Psoas muscle (tissue), 8 donors: Measurements from ENCODE around the gene BMPR1A. TPM values are rescaled to one million over a fixed set of nuclear protein-coding genes. Genes with fewer than 3 reads are reported as not detected.
A peak's percentile ranks its signal among the peaks of the same experiment; 100 is the strongest.

Experiments
- ATAC-seq, 4 donors: fragments of 200-7000 bp; cut with Tn5 transposase; one replicate each; pipeline ENCODE4 v1.9.1; 2020; ENCODE audit warnings: moderate library complexity in 3 of 4, mild to moderate bottlenecking in 2 of 4
- DNase-seq, 2 donors: peaks; one replicate each; pipeline ENCODE4 v3.0.0-alpha.2; 2020
- H3K27ac ChIP-seq: fragments of 200-600 bp; one replicate; pipeline ENCODE4 v1.8.0; 2022
- H3K27me3 ChIP-seq, 3 donors: fragments of 200-600 bp in 1 of 3; one replicate each; pipeline versions ENCODE4 v1.6.1 to v1.8.0; 2013 to 2022; ENCODE audit warnings: low read length in 2 of 3, mild to moderate bottlenecking in 2 of 3, moderate library complexity in 1 of 3; ENCODE audit not compliant: insufficient read depth in 3 of 3
- H3K36me3 ChIP-seq, 2 donors: fragments of 200-600 bp in 1 of 2; one replicate each; pipeline versions ENCODE4 v1.6.1 to v1.8.0; 2013 to 2022; ENCODE audit warnings: low read depth in 1 of 2, mild to moderate bottlenecking in 1 of 2, moderate library complexity in 1 of 2; ENCODE audit not compliant: insufficient read depth in 1 of 2
- H3K4me1 ChIP-seq: fragments of 200-600 bp; one replicate; pipeline ENCODE4 v1.8.0; 2022
- H3K4me3 ChIP-seq: fragments of 200-600 bp; one replicate; pipeline ENCODE4 v1.8.0; 2022; ENCODE audit warnings: mild to moderate bottlenecking
- H3K9me3 ChIP-seq: fragments of 200-600 bp; one replicate; pipeline ENCODE4 v1.8.0; 2022
- WGBS, 3 donors: extraction: QIAGEN DNeasy Blood & Tissue Kit; methylation state at CpG; one replicate each; pipeline versions ENCODE4 v1.1.6 to v1.1.7; 2013; 5-methylcytosine and 5-hydroxymethylcytosine counted together
- intact Hi-C, 2 donors: fragments of 100-400 bp; cut with DNase I; formaldehyde crosslinking; loops; one replicate each; pipeline versions ENCODE4 v1.11.0 to v1.14.2; 2022
- polyA plus RNA-seq, 3 donors: library from polyadenylated mRNA; stranded (reverse); fragments of 200-250 nt; gene quantifications; one replicate each; pipeline ENCODE4 v1.2.3, GENCODE V29; 2013
- total RNA-seq, 4 donors: library from RNA; stranded (reverse); fragmentation: NEBNext Ultra II Directional in 2 of 4; extraction: Animal tissue kit (Norgen Biotek cat#: 25700) in 2 of 4; gene quantifications; one replicate each; pipeline versions ENCODE4 v1.2.1 to v1.2.4, GENCODE V29; 2021 to 2023
- TF ChIP-seq, protein P1 (sequence below): fragments of 200-600 bp; IDR thresholded peaks from one replicate; pipeline ENCODE4 v1.8.0; 2022; ENCODE audit warnings: antibody characterized with exemption
- donor health status: healthy with polysubstance abuse.
- donor health status: DM: no; HTN: no; CAD: no; lungs with moderate emphysema.
- donor health status: Bipolar disorder and iron deficiency.
- donor health status: healthy.
- donor health status: DM: yes; HTN: yes; CAD: no.
- donor health status: DM: no; HTN: no; CAD: no.
- donor health status: DM: no; HTN: no; CAD: no.
- donor health status: DM: yes; HTN: yes; CAD: no.

The BMPR1A gene
- total and polyA plus RNA-seq, 7 donors: 4.6 to 30.0 (median 22.7) TPM

DNA sequence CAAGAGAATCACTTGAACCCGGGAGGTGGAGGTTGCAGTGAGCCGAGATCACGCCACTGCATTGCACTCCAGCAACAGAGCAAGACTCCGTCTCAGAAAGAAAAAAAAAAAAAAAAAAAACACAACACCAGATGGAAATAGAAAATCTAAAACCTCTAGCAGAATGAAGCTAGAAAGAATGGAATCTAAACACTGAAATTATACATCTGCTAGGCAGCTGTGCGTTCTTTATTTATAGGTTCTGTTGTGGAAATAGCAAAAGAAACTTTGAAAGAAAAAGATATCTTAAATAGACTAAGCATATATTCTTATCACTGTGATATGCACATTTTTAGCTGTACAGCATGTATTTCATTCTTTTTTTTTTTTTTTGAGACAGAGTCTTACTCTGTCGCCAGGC lies 17.1 kb downstream of the BMPR1A start:
- no peak overlapping the region for H3K4me3 ChIP-seq
- intact Hi-C loops: no loop called here
- no peaks in the 10 kb centered on the region for H3K36me3 ChIP-seq
- H3K27ac ChIP-seq: no peak overlapping the region
- DNase-seq: no peak
- no peak for ATAC-seq
- no peaks in the 10 kb centered on the region for H3K9me3 ChIP-seq
- WGBS, 3 donors: 72 to 82% (median 73%) methylated on average over 6 of the region's 6 CpGs
- H3K27me3 ChIP-seq: no peaks in the 10 kb centered on the region
- TF ChIP-seq, protein P1, sequence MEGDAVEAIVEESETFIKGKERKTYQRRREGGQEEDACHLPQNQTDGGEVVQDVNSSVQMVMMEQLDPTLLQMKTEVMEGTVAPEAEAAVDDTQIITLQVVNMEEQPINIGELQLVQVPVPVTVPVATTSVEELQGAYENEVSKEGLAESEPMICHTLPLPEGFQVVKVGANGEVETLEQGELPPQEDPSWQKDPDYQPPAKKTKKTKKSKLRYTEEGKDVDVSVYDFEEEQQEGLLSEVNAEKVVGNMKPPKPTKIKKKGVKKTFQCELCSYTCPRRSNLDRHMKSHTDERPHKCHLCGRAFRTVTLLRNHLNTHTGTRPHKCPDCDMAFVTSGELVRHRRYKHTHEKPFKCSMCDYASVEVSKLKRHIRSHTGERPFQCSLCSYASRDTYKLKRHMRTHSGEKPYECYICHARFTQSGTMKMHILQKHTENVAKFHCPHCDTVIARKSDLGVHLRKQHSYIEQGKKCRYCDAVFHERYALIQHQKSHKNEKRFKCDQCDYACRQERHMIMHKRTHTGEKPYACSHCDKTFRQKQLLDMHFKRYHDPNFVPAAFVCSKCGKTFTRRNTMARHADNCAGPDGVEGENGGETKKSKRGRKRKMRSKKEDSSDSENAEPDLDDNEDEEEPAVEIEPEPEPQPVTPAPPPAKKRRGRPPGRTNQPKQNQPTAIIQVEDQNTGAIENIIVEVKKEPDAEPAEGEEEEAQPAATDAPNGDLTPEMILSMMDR: no peak
- peaks cover 65% of the 10 kb centered on the region for H3K4me1 ChIP-seq

DNA sequence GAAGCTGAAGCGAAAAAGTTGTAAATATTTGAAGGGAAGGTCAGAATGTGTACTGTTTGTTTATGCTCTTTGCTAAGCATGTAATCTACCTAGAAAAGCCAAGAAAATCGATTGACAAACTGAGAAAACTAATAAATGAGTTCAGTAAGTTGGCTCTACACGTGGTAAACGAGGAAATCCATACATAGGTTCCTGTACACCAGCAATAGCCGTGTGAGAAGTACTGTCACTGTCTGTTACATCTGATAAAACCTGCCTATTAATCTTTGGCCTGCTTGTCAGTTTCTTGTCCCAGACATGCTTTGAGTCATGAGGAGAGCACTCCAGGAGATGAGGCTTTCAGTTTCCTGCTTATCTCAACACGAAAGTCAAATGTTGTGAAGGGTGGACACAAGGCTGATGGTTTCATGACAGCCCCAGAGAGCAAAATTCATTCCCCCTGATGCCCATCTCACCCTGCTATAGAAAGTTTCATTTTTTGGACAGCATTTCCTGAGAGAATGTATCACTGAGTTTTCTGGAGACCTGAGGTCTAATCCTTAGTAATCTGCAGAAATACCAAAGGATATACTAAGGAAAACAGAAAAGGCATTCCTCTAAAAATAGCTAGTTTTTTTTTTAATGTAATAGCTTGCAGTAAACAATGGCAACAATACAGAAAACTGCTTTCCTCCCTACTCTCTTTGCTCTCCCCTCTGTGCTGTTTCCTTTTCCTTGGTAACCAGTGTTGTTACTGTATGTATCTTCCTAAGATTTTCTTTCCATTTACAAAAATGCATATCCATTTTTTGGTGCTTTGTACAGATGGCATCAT lies 18.8 kb downstream of the BMPR1A start:
- H3K9me3 ChIP-seq: peaks cover 5% of the 10 kb centered on the region
- H3K4me3 ChIP-seq: no peak overlapping the region
- intact Hi-C loops: no loop called here
- no peak for DNase-seq
- TF ChIP-seq, protein P1: no peak
- no peaks in the 10 kb centered on the region for H3K27me3 ChIP-seq
- WGBS, 3 donors: 31 to 46% (median 33%) methylated on average over 6 of the region's 6 CpGs
- no peaks in the 10 kb centered on the region for H3K36me3 ChIP-seq
- H3K4me1 ChIP-seq: peaks cover 47% of the 10 kb centered on the region
- peak; percentile 72 to 91 (median 86) for ATAC-seq
- peak overlapping the region; percentile 76 for H3K27ac ChIP-seq

DNA sequence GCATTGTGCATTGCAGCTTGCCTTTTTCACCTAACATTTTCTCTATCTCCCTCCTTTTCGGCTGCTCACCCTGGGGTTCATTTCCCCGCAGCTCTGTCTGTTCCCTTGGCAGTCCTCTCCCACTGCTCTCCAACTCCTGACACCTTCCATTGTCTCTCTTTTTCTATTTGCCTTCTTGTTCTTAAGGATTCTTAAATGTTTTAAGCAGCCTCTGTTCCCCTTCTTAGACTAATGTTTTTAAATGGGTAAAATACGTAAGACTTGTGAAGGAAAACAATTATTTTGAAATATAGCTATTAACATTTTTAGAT lies 19.4 kb downstream of the BMPR1A start:
- no peaks in the 10 kb centered on the region for H3K27me3 ChIP-seq
- intact Hi-C loops: no loop called here
- WGBS, 3 donors: 71 to 92% (median 73%) methylated on average over 3 of the region's 3 CpGs
- peaks cover 5% of the 10 kb centered on the region for H3K9me3 ChIP-seq
- no peaks in the 10 kb centered on the region for H3K36me3 ChIP-seq
- ATAC-seq (no peak), DNase-seq (no peak)
- H3K27ac ChIP-seq: no peak overlapping the region
- peaks cover 42% of the 10 kb centered on the region for H3K4me1 ChIP-seq
- no peak overlapping the region for H3K4me3 ChIP-seq
- TF ChIP-seq, protein P1: no peak

DNA sequence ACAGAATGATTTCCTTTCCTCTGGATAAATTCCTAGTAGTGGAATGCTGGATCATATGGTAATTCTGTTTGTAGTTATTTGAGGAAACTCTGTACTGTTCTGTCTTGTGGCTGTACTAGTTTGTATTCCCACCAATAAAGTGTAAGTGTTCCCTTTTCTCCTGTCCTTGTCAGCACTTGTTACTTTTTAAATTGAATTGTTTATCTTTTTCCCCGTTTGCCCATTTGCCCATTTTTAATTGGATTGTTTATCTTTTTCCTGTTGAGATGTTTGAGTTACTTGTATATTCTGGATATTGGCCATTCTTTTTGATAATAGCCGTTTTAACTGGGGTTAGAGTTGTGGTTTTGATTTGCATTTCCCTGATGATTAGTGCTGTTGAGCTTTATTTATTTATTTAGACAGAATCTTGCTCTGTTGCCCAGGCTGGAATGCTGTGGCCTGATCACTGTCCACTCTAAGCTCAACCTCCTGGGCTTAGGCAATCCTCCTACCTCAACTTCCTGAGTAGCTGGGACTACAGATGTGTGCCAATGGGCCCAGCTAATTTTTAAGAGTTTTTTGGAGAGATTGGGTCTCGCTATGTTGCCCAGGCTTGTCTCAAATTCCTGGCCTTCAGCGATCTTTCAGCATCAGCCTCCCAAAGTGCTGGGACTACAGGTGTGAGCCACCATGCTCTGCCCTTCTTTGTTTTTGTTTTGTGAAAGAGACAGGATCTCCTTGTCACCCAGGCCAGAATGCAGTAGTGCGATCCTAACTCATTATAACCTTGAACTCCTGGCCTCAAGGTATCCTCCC lies 23.0 kb downstream of the BMPR1A start:
- Histone ChIP-seq H3K36me3 (no peaks in the 10 kb centered on the region), H3K27ac (peak overlapping the region; percentile 33), H3K4me3 (no peak overlapping the region), H3K27me3 (no peaks in the 10 kb centered on the region), H3K4me1 (peaks cover 35% of the 10 kb centered on the region), H3K9me3 (peaks cover 5% of the 10 kb centered on the region)
- ATAC-seq: no peak
- intact Hi-C loops: no loop called here
- 78 to 89% (median 79%) methylated on average over 5 of the region's 5 CpGs for WGBS, 3 donors
- TF ChIP-seq, protein P1: no peak
- no peak for DNase-seq
